NCI-H524 (cell line): ENCODE measurements around the gene IGLL1.
"Not testable (repeated sequence)": the region's sequence is repeated elsewhere in the genome, so short reads cannot be mapped to it uniquely, and the experiment has no call there.

ENCODE experiments used
- DNase-seq, 2 experiments: peaks; one replicate each; lab custom pipeline; 2025; lab: John Stamatoyannopoulos, UW

Gene IGLL1

DNA sequence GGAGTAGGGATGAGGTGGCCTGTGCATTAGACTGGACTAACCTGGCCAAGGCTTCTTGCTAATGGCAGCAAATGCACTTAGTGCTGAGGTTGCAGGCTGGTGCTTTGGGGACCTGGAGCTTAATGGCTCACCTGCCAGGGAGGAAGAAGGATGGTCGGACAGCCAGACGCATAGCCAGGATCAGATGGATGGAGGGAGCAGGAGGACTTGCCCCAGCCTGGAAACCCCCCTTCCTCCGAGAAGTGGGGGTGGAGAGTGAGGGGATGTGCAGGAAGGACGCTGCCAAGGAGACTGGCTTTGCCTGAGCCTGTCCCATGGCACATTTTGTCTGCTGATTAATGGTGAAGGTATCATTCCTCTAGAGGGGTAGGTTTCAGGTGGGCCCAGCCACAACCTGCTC lies 17.9 kb downstream of the IGLL1 start:
- no peak for DNase-seq

DNA sequence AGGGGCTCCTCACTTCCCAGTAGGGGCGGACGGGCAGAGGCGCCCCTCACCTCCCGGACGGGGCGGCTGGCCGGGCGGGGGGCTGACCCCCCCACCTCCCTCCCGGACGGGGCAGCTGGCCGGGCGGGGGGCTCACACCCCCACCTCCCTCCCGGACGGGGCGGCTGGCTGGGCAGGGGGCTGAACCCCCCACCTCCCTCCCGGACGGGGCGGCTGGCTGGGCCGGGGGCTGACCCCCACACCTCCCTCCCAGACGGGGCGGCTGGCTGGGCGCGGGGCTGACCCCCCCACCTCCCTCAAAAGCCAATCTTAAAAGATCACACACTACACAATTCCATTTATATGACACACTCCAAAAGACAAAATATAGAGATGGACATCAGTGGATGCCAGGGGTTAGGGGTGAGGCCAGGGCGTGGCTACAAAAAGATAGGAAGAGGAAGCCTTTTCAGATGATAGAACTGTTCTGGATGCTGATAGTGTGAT lies 19.0 kb downstream of the IGLL1 start:
- DNase-seq, result not testable (repeated sequence)

DNA sequence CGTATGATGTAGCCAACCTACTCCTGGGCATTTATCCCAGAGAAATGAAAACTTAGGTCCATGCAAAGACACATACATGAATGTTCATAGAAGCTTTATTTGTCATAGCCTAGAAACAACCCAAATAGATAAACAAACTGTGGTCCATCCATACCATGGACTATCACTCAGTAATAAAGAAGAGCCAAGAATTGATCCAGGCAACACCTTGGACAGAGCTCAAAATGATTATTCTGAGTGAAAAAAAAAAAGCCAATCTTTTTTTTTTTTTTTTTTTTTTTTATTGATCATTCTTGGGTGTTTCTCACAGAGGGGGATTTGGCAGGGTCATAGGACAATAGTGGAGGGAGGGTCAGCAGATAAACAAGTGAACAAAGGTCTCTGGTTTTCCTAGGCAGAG lies 19.9 kb downstream of the IGLL1 start:
- DNase-seq, result not testable (repeated sequence)

DNA sequence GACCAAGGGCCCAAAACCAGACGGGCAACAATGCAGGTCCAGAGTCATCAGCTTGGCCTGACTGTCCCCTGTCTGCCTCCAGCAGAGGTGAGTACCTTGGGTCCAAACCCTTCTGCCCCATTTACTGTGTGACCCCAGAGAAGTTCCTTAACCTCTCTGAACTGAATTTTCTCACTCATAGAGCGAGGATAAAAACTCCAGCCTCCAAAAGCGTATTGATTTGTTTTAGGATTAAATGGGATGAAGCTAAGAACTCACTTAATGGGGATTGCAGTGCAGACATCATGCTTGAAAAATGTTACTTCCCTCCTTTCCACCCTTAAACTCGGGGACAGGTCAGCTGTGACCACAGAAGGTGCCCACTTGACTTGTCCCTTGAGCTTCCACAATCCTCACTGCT lies 22.6 kb downstream of the IGLL1 start:
- DNase-seq, result no peak

DNA sequence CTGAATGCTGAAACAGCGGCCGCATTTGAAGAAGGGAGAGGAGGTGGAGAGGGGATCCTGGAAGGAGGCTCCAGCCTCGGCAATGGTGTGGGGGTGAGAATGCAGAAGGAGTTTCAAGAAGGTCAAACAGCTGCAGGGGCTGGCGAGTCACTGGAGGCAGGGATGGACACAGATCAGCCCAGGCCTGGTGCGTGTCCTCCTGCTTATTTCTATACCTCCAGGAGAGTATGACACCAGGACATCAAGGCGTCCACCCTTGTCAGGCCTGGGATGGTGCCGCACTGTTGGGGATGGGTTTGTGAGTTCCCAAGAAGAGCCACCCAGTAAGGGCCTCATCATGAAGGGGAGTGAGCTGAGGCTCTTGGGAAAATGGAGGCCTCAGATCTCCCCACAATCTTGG lies 23.1 kb downstream of the IGLL1 start:
- no peak for DNase-seq

DNA sequence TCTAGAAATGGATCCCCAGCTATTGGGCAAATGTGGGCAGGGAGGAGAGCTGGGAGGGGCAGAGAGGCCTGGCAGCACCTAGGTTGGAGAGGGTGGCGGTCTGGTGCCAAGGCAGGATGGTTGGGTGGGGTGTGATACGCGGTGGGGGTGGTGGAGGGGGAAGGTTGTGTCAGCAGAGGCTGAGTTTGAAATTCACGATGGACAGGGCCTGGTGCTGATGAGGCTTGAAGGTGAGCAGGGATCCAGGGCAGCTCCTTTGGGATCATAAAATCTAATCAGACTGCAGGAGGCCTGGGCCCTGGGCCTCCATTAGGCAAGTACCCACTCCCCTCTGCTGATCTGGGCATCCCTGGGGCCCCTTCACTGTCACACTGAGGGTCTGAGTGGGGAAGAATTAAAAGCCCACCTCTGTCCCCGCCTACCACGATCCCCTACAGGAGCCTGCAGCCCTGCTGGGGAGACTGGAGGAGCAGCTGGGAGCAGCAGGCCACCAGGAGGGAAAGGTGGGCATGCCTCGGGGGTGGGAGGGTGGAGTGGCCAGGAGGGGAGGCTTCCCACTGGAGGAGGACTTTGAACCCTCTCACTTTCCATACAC lies 24.0 kb downstream of the IGLL1 start:
- DNase-seq, result no peak

DNA sequence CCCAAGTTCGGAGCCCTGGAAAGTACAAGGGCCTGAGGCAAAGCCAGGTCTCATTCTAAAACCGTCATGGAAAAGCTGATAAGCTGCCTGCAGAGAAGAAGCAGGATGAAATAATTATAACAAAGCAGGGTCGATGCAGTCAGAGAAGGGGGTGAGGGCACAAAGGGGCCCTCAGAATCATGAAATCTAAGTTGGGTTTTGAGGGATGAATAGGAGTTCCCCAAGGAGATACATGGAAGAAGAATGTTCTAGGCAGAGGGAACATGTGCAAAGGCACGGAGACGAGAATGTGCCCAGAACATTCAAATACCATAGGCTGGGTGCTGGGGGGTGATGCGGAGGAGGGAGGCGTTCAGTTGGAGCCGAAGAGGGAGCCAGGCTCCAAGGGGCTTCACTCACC lies 25.0 kb downstream of the IGLL1 start:
- DNase-seq, result no peak

DNA sequence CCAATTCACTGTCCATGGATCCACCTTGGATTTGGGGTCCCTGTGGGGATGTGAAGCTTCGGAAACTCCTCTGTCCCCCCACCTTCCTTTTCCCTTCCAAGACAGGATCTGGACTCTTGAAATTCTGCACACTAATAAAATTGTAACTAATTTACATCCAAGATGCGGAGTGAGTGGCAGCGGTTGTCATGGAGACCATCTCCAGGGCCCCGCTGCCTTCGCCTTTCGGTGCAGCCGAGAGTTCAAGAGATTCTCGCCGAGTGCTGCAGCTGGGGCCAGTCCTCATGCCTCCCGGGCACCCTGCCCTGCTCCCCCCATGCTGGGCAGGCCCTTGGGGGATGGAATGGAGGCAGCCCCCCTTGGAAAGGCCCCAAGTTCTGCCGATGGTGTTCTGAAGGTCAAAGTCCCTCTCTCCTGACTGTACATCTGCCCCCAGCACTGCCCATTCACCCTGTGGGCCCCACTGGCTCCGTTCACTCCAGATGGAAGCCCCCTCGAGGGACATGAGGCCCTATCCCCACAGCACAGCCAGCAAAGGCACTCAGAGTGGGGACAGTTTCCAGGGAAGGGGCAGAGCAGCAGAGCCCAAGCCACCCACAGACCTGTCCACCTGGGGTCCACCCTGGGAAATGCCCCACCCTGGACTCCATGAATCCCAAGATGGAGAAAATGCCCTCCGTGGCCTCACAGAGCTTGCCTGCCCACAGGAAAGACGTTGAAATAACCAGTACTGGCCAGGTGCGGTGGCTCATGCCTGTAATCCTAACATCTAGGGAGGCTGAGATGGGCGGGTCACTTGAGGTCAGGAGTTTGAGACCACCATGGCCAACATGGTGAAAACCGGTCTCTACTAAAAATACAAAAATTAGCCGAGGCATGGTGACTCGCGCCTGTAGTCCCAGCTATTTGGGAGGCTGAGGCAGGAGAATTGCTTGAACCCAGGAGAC lies 25.9 kb downstream of the IGLL1 start:
- DNase-seq, result no peak

DNA sequence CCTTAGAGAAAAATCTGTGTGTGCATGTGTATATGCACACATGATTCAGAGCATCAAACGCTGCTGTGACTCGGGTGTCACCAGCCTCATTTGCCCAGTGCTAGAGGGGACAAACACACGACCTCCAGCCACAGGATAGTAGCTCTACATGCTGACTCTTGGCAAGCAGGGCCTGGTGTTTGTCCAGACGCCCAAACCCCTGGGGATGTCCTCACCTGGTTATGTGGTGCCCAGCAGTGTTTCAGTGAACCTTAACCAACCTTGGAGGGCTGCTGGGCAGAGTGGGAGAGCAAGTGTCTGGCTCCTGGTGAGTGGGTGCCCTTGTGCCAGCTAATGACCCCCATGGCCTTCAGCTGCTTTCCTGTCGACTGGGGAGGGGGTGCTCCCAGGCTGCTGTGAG lies 26.7 kb downstream of the IGLL1 start:
- DNase-seq, result no peak

DNA sequence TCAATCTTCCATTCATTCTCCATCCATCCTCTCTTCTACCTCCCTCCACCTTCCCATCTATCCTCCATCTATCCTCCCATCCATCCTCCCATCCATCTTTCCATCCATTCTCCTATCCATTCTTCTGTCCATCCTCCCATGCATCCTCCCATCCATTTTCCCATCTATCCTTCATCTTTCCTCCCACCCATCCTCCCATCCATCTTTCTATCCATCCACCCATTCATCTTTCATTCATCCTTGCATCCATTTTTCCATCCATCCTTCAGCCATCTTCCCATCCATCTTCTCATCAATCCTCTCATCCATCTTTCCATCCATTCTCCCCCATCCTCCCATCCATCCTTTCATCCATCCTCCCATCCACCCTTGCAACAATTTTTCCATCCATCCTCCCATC lies 27.5 kb downstream of the IGLL1 start:
- DNase-seq, result no peak

DNA sequence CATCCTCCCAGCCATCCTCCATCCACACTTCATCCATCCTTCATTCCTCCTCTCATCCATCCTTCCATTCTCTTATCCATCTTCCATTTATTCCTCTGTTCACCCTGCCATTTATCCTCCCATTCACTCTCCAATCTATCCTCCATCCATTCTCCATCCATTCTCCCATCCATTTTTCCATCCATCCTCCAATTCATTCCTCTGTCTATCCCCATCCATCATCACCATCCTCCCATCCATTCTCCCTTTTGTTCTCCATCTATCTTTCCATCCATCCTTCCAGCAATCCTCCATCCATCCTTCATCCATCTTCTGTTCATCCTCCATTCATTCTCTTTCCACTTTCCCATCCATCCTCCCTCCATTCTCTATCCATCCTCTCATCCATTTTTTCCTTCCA lies 28.7 kb downstream of the IGLL1 start:
- DNase-seq, result no peak

DNA sequence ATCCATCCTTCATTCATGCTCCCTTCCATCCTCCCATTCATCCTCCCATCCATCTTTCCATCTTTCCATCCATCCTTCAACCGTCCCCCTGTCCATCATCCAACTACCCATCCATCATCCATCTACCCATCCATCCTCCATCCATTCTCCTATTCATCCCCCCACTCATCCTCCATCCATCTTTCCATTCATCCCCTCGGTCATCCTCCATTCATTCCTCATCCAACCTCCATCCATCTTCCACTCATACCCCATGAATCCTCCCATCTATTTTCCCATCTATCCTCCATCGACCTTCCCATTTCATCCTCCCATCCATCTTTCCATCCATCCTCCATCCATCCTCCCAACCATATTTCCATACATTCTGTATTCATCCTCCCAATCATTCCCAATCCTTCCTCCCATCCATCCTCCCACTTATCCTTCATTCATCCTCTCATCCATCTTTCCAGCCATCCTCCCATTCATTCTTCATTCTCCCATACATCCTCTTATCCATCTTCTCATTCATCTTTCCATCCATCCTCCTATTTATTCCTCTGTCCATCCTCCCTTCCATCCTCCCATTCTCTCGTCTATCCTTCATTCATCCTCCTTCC lies 29.9 kb downstream of the IGLL1 start:
- no peak for DNase-seq

DNA sequence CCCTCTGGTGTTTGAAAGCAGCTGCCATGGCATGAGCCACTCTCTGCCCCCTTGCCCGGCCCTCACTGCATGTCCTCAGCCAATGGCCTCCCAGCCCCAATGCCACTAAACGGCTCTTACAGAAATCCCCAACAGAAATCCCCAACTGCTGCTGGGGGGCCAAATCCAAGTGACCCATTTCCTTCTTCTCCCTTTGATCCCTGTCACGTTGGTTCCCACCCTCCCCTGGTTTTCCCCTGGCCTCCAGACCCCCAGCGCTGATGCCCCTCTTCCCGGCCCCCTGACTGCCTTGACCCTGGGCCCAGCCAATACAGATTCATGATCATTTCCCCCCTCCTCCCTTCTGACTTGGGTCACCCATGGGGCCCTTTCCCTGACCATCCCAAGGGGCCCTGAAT lies 30.9 kb downstream of the IGLL1 start:
- no peak for DNase-seq

DNA sequence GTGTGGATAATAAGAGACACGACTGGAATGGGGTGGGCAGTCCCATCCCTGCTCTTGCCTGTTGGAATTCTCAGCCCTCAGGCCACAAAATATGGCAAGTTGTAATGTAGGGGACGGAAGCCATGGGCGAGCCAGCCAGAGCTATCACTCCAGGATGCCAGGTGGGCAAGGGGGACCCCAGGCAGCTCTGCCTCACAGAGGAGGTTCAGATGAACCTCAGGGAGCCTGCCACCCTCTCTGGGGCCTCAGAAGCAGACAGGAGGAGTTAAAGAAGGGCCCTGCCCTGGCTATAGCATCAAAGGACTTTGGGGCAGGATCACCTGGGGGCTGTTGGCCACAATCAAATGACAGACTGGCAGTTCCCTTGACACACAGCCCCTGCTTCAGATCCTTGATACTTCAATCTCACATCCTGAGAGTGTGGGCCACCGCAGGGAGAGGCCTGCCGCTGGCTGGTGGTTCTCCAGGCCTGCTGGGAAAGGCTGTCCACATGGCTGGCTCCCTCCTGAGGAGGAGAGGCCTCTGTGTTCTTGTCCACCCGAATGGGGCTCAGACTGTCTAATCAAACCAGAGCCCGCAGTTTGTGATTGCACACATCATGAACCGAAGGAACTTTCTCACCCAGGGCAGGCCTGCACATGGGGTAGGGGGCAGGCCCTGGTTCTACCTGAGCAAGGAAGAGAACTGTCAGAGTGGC lies 31.4 kb downstream of the IGLL1 start:
- no peak for DNase-seq

DNA sequence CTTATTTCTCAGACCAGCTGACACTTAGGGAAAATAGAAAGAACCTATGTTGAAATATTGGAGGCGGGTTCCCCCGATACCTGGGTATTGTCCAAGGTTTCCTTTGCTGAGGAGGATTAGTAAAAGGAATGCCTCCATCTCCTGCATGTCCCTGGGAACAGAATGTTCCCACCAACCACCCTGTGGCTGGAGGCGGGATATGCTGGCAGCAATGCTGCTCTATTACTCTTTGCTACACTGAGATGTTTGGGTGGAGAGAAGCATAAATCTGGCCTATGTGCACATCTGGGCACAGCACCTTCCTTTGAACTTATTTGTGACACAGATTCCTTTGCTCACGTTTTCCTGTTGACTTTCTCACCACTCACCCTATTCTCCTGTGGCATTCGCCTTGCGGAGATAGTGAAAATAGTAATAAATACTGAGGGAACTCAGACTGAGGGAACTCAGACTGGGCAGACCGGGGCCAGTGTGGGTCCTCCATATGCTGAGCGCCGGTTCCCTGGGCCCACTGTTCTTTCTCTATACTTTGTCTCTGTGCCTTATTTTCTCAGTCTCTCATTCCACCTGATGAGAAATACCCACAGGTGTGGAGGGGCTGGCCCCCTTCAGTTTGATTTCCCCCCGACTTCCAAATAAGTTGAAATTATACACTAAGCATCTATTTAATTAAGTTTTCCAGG lies 32.1 kb downstream of the IGLL1 start:
- no peak for DNase-seq

DNA sequence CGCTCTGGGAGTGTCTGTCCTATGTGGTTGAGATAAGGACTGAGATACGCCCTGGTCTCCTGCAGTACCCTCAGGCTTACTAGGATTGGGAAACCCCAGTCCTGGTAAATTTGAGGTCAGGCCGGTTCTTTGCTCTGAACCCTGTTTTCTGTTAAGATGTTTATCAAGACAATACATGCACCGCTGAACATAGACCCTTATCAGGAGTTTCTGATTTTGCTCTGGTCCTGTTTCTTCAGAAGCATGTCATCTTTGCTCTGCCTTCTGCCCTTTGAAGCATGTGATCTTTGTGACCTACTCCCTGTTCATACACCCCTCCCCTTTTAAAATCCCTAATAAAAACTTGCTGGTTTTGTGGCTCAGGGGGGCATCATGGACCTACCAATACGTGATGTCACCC lies 32.7 kb downstream of the IGLL1 start:
- DNase-seq, result not testable (repeated sequence)

DNA sequence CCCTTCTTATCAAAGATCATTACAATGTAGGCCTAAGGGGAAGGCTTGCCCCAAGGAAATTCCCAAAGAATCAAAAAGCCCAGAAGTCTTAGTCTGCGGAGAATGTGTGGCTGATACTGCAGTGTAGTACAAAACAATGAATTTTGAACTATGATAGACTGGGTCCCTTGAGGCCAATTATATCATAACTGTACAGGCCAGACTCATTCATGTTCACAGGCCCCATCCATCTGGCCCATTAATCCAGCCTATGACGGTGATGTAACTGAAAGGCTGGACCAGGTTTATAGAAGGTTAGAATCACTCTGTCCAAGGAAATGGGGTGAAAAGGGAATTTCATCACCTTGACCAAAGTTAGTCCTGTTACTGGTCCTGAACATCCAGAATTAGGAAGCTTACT lies 35.2 kb downstream of the IGLL1 start:
- DNase-seq, result peak; percentile 56 to 58

DNA sequence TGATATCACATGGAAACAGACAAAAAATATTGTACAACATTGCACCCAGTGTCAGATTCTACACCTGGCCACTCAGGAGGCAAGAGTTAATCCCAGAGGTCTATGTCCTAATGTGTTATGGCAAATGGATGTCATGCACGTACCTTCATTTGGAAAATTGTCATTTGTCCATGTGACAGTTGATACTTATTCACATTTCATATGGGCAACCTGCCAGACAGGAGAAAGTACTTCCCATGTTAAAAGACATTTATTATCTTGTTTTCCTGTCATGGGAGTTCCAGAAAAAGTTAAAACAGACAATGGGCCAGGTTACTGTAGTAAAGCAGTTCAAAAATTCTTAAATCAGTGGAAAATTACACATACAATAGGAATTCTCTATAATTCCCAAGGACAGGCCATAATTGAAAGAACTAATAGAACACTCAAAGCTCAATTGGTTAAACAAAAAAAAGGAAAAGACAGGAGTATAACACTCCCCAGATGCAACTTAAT lies 36.5 kb downstream of the IGLL1 start:
- DNase-seq, result not testable (repeated sequence)

DNA sequence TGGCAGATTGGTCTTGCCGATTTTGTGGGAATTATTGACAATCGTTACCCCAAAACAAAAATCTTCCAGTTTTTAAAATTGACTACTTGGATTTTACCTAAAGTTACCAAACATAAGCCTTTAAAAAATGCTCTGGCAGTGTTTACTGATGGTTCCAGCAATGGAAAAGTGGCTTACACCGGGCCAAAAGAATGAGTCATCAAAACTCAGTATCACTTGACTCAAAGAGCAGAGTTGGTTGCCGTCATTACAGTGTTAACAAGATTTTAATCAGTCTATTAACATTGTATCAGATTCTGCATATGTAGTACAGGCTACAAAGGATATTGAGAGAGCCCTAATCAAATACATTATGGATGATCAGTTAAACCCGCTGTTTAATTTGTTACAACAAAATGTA lies 37.2 kb downstream of the IGLL1 start:
- DNase-seq, result no peak

DNA sequence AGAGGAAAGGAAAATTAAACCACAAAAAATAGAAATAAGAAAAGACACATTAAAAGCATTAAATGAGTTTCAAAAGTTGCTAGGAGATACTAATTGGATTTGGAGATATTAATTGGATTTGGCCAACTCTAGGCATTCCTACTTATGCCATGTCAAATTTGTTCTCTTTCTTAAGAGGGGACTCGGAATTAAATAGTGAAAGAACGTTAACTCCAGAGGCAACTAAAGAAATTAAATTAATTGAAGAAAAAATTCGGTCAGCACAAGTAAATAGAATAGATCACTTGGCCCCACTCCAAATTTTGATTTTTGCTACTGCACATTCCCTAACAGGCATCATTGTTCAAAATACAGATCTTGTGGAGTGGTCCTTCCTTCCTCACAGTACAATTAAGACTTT lies 37.7 kb downstream of the IGLL1 start:
- DNase-seq, result not testable (repeated sequence)

DNA sequence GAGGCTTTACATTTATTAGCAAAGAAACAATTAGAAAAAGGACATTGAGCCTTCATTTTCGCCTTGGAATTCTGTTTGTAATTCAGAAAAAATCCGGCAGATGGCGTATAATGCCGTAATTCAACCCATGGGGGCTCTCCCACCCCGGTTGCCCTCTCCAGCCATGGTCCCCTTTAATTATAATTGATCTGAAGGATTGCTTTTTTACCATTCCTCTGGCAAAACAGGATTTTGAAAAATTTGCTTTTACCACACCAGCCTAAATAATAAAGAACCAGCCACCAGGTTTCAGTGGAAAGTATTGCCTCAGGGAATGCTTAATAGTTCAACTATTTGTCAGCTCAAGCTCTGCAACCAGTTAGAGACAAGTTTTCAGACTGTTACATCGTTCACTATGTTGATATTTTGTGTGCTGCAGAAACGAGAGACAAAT lies 38.2 kb downstream of the IGLL1 start:
- DNase-seq, result peak in 1 of 2 experiments; percentile 42

DNA sequence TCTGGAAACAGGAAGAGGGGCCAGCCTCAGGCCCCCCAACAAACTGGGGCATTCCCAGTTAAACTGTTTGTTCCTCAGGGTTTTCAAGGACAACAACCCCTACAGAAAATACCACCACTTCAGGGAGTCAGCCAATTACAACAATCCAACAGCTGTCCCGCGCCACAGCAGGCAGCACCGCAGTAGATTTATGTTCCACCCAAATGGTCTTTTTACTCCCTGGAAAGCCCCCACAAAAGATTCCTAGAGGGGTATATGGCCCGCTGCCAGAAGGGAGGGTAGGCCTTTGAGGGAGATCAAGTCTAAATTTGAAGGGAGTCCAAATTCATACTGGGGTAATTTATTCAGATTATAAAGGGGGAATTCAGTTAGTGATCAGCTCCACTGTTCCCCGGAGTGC lies 39.3 kb downstream of the IGLL1 start:
- DNase-seq, result not testable (repeated sequence)
